NCI-H146 treated with DMSO at 0.1 percent for 48 hours (cell line): Measurements from ENCODE around the gene TMEM212.
A peak's percentile ranks its signal among the peaks of the same experiment; 100 is the strongest.
"Not testable (repeated sequence)": the region's sequence is repeated elsewhere in the genome, so short reads cannot be mapped to it uniquely, and the experiment has no call there.

Source experiments
- DNase-seq: peaks from one replicate; lab custom pipeline; 2025; ENCODE audit not compliant: unreplicated experiment; lab: John Stamatoyannopoulos, UW

TMEM212 gene

GRCh38 chr3:171812811-171813210 is 30.3 kb upstream of the TMEM212 start:
- no peak for DNase-seq

- no peak for DNase-seq
These were observed 29.8 kb upstream of the TMEM212 start for GRCh38 chr3:171813278-171813896.

- DNase-seq: no peak
These were observed 29.2 kb upstream of the TMEM212 start for GRCh38 chr3:171813897-171814460.

- not testable (repeated sequence) for DNase-seq
These were observed 28.5 kb upstream of the TMEM212 start for GRCh38 chr3:171814662-171815061.

GRCh38 chr3:171815973-171816595 is 27.1 kb upstream of the TMEM212 start:
- no peak for DNase-seq

GRCh38 chr3:171817074-171817800 is 25.9 kb upstream of the TMEM212 start:
- no peak for DNase-seq

- no peak for DNase-seq
These were observed 22.1 kb upstream of the TMEM212 start for GRCh38 chr3:171821044-171821443.

GRCh38 chr3:171821778-171822358 is 21.3 kb upstream of the TMEM212 start:
- DNase-seq: no peak

- DNase-seq: no peak
These were observed 20.6 kb upstream of the TMEM212 start for GRCh38 chr3:171822431-171823106.

- DNase-seq: no peak
These were observed 19.0 kb upstream of the TMEM212 start for GRCh38 chr3:171824116-171824515.

- DNase-seq: no peak
These were observed 18.3 kb upstream of the TMEM212 start for GRCh38 chr3:171824824-171825221.

- DNase-seq: no peak
These were observed 17.8 kb upstream of the TMEM212 start for GRCh38 chr3:171825222-171825828.

- DNase-seq: no peak
These were observed 15.8 kb upstream of the TMEM212 start for GRCh38 chr3:171827385-171827784.

- no peak for DNase-seq
These were observed 15.2 kb upstream of the TMEM212 start for GRCh38 chr3:171827836-171828458.

- DNase-seq: no peak
These were observed 14.0 kb upstream of the TMEM212 start for GRCh38 chr3:171828902-171829770.

GRCh38 chr3:171829841-171830517 is 13.2 kb upstream of the TMEM212 start:
- DNase-seq: peak; percentile 73

- DNase-seq: no peak
These were observed 12.7 kb upstream of the TMEM212 start for GRCh38 chr3:171830518-171830875.

GRCh38 chr3:171831936-171832335 is 11.2 kb upstream of the TMEM212 start:
- no peak for DNase-seq

- DNase-seq: no peak
These were observed 10.2 kb upstream of the TMEM212 start for GRCh38 chr3:171832989-171833388.
